ENCODE data around the gene RASA3. TPM values are rescaled to one million over a fixed set of nuclear protein-coding genes. Genes with fewer than 3 reads are reported as not detected.

Gene RASA3
- total and polyA plus RNA-seq, 9 of the 15 experiments (the other 6 are each of a cell fraction or from before 2014, with no cell fraction given): 0.72 to 25.3 (median 14.4) TPM

GRCh38 chr13:113934576-113934975 lies 197.8 kb downstream of the RASA3 start:
- Histone ChIP-seq H3K4me1 (replicated peaks in 1 of 2; ENCODE audit: control insufficient read depth in 2 of 2, insufficient read depth in 2 of 2, low read length in 2 of 2) (peaks cover 0 to 7% of the 10 kb centered on the region in 2 experiments; a peak in 2 of 5 replicates), H3K4me2 (ENCODE audit: insufficient read depth, low read length) (no peak overlapping the region), H3K27me3 (ENCODE audit: control insufficient read depth in 2 of 2, insufficient read depth in 2 of 2, low read length in 2 of 2) (peaks cover 43 to 82% of the 10 kb centered on the region in 2 experiments), H3K9ac (ENCODE audit: insufficient read depth in 1 of 2, low read depth in 2 of 2, low read length in 2 of 2) (no peak overlapping the region), H3K27ac (ENCODE audit: extremely low read depth, low read depth, low read length) (no peak overlapping the region), H3K36me3 (ENCODE audit: control insufficient read depth, insufficient read depth, low read length) (no peaks in the 10 kb centered on the region), H2AFZ (ENCODE audit: low read depth, low read length) (no peak overlapping the region), H4K20me1 (replicated peaks; ENCODE audit: control insufficient read depth, insufficient read depth, low read length) (no peaks in the 10 kb centered on the region; the same call in 1 of the 2 replicates), H3K79me2 (ENCODE audit: control insufficient read depth, insufficient read depth, low read length) (no peaks in the 10 kb centered on the region), H3K9me3 (replicated peaks; ENCODE audit: control insufficient read depth, insufficient read depth, low read depth, low read length) (no peaks in the 10 kb centered on the region), H3K4me3 (no peak overlapping the region), H3K9me1 (ENCODE audit: control insufficient read depth, insufficient read depth, low read length) (no peaks in the 10 kb centered on the region)
- intact Hi-C loops (cut with micrococcal nuclease) (no loop called here), in situ Hi-C loops (cut with MboI) (no loop called here)
- WGBS (ENCODE audit: insufficient coverage, low coverage, missing lambda C conversion rate): 5% methylated on average over 13 of the region's 14 CpGs
- FAIRE-seq (no peak), ATAC-seq (no peak), DNase-seq (ENCODE audit: extremely low read depth in 1 of 4, low spot score in 3 of 4) (no peak)
- no TSS peak for BruUV-seq (replicated peaks)
- ChIA-PET POLR2A (no interaction called here), CTCF (ENCODE audit: low intra/inter-chr PET ratio) (no interaction called here)
- no peak for TF ChIP-seq POLR3A (IDR thresholded peaks at IDR 0.05; ENCODE audit: borderline replicate concordance, extremely low read depth, insufficient read depth, insufficient read length)
- no peak for TF ChIP-seq THAP12 (CRISPR knock-in tag; IDR thresholded peaks at IDR 0.05)
- TF ChIP-seq NFIC (IDR thresholded peaks at IDR 0.05): no peak
- no peak for TF ChIP-seq ARNT (IDR thresholded peaks at IDR 0.05)
- no peak for TF ChIP-seq FOSL1 (tag; conservative IDR thresholded peaks at IDR 0.05)
- TF ChIP-seq ZNF644 (tag; IDR thresholded peaks at IDR 0.05; ENCODE audit: low read depth): no peak
- no peak for TF ChIP-seq C11orf30 (IDR thresholded peaks at IDR 0.05; ENCODE audit: low read depth)
- TF ChIP-seq MIER1 (IDR thresholded peaks at IDR 0.05; ENCODE audit: low read depth): no peak

Data from K562 (cell line).